CD4-positive, alpha-beta T cell treated with Interleukin-15 for 1 hour (primary cell): ENCODE data around the gene FBXW7.
A peak's percentile ranks its signal among the peaks of the same experiment; 100 is the strongest.
"Not testable (repeated sequence)": the region's sequence is repeated elsewhere in the genome, so short reads cannot be mapped to it uniquely, and the experiment has no call there.

Experiments used
- DNase-seq: peaks from one replicate; pipeline ENCODE4 v3.0.0-alpha.2; 2020

FBXW7 gene, protein sequence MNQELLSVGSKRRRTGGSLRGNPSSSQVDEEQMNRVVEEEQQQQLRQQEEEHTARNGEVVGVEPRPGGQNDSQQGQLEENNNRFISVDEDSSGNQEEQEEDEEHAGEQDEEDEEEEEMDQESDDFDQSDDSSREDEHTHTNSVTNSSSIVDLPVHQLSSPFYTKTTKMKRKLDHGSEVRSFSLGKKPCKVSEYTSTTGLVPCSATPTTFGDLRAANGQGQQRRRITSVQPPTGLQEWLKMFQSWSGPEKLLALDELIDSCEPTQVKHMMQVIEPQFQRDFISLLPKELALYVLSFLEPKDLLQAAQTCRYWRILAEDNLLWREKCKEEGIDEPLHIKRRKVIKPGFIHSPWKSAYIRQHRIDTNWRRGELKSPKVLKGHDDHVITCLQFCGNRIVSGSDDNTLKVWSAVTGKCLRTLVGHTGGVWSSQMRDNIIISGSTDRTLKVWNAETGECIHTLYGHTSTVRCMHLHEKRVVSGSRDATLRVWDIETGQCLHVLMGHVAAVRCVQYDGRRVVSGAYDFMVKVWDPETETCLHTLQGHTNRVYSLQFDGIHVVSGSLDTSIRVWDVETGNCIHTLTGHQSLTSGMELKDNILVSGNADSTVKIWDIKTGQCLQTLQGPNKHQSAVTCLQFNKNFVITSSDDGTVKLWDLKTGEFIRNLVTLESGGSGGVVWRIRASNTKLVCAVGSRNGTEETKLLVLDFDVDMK

DNA sequence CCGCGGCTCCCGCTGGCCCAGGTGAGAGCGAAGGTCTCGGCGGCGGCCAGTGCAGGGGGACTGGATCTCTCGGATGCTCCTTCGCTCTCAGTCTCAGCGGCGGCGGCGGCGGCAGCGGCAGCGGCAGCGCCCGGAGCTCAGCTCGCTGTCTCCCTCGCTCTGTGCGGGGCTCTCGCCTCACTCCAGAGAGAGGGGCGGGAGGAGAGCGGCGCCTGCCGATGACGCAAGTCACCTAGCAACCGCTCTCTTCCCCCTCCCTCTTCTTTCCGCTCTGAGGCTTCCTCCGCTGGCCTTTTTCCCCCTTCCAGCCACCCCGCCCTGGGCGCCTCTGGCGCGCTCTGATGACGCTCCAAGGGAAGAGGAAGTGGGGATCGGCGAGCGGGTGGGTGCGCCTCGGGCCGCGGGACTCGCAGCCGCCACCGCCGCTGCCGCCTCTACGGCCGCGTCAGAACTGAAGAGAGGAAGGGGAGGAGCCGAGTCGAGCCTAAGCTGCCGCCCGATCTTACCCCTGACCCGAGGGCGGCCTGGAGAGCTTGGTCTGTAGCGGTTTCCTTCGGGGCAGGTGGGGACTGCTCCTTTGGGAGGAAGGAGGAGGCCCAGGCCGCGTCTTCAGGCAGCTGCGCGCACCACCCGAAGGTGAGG, at the start of gene FBXW7:
FBXW7 (minus strand) TSS at position 190 of the 642 bp plus-strand sequence. CDS start 124,289 bp downstream, outside the sequence.
- peak; percentile 99 for DNase-seq

DNA sequence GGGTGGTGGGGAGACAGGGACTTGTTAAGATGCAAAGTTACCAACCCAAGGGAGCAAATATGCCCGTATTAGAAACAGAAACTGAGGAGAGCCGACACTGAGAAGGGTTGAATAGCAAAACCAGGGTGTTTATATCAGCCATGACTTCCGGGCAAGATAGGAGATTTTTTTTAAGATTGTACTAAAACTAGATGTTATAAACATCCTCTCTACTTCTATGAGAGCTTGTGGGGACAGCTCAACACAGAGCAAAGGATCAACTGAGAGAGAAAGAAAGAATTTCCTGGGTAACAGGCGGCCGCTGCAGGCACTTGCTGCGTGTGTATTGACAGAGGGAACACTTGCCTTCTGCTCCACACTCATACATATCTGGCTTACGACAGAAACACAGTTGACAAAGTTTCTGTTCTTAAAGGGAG, 49.1 kb upstream of the FBXW7 start:
- DNase-seq, result no peak

DNA sequence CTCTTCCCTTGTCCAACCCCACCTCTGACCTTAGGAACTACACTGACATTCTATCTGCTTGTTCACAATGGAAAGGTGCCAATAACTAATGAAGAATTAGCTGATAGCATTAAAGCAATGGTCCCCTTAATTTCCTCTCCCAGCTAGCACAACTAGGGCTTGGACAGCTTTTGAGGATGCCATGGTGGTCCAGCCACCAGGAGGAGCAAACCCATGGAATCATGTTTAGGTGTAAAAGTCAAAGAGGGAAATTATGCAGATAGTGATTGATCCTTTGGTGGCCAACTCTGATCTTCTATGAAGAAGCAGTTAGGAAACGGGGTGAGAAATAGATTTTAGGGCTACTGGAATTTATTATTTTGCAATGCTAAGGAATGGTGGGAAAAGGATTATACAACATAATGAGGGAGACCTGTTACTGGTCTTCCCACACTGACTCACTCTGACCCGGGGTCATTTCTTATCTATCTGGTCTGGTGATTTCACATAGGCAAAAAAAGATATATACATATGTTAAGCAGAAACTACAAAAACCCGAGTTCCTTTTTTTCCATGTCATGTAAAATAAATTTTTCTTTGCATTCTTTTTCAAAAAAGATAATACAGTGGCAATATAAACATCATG, 45.8 kb upstream of the FBXW7 start:
- DNase-seq, result no peak

DNA sequence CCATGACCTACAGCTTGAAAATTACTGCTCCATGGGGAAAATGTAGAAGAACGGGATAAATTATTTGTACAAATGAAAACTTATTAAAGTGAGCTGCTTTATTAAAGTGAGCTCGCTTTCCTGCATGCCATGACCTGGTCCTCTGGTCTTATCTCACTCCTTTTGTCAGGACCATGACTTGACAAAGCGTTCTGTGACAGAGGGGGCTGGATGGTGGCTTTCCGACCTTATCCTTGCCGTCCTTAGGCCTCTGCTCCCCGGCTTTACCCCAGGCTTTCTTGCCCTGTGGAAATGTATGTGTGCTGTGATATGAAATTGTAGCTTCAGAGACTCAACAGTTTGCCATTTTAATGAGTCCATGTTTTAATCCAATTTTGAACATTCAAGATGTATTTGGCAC, 44.0 kb upstream of the FBXW7 start:
- no peak for DNase-seq

DNA sequence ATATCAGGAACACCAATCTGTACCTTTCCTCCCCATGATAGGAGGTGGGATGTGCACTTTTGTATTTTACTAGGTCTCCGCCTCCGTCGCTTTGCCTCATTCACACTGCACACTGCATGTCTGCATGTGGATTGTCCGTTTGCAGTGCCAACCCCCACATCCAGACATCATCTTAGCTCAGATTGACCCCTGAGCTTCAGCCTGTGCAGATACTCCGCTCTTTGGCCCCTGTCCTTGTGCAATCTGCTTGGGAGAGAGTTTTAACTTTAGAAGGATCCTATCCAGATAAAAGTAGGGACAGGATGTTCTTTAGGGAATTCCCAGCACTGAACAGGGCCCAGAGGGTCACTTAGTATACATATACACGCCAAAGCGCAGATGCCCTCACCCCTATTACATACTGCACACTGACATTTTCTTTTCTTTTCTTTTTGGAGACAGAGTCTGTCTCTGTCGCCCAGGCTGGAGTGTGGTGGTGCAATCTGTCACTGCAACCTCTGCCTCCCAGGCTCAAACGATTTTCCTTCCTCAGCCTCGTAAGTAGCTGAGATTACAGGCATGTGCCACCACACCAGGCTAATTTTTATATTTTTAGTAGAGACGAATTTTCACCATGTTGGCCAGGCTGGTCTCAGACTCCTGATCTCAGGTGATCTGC, 43.3 kb upstream of the FBXW7 start:
- no peak for DNase-seq

DNA sequence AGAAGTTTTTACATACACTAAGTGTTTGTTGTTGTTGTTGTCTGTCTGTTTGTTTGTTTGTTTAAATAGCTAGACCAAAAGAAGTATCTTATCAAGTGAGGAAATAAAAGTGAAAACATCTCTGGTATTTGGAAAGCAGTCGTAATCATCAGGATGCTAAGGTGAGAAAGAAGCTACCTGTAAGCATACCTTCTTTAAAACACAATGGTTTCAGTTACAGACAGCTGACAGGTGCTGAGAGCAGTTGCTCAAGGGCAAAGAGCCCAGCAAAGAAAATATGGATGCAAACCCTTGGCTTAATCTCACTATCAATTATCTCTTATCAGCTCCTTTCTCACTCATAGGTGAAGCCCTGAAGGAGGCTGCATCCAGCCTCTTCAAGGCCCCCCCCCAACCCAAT, 42.8 kb upstream of the FBXW7 start:
- DNase-seq, result no peak

DNA sequence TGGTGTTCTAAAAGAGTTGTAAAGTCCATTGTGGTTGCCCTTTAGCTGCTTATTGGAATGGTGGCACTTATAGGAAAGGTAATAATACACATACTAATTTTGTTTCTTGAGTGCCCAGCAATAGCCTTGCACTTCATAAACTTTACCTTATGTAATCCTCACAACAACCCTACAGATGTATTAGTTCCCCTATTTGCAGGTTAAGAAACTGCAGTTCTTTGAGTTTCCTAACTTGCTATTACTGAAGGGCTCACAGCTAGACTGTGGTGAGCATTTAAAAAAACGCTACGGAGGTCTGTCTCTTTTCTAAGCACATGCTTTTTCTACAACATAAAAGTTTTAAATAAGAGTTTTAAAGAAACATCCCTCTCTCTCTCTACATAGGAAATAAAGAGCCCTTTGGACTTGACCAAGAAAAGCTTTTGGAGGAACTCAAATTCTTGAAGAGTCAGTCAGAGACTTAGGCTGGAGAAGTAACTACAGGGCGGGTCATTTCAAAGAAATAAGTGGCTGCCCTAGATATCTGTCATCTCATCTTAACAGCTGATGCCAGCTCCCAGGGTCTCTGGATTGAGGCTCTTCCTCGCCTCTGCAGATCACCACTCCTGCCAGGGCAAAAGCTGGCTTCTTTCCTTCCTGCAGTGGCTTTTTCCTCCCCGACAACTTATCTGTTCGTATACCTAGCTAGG, 42.0 kb upstream of the FBXW7 start:
- no peak for DNase-seq

DNA sequence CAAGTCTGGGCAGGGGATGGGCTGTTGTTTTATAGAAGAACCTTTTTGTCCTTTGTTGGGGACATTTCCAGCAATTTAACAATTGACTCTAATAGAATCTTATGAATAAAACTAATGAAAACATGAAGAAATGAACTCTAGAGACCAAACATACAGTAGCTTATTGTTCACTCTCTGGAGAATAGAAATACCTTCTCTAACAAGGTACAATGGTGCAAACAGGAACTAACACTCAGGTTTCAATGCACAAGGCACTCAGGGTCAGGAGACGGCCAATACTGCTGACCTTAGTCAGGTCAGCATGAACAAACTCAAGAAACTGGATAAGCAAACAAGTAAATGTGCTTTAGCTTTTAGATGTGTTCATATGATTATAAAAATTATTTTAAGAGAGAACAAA, 39.6 kb upstream of the FBXW7 start:
- DNase-seq, result no peak

DNA sequence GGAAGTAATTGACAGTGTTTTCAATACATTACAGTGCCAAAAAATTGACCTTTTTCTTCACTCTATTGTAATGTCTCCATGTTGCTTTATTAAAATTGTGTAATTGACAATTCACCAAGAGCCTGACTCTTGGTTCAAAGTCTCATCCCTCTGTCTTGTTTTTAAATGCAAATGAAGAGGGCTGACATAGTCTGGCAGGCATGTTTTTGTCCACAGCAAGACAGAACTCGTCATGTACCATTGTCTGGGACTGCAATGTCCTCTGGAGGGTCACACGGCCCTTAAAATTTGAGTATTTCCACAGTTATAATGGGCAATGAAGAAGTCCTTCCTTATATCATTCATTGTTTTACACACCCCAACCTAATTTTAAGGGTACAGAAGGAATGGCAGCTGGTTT, 38.0 kb upstream of the FBXW7 start:
- DNase-seq, result no peak

DNA sequence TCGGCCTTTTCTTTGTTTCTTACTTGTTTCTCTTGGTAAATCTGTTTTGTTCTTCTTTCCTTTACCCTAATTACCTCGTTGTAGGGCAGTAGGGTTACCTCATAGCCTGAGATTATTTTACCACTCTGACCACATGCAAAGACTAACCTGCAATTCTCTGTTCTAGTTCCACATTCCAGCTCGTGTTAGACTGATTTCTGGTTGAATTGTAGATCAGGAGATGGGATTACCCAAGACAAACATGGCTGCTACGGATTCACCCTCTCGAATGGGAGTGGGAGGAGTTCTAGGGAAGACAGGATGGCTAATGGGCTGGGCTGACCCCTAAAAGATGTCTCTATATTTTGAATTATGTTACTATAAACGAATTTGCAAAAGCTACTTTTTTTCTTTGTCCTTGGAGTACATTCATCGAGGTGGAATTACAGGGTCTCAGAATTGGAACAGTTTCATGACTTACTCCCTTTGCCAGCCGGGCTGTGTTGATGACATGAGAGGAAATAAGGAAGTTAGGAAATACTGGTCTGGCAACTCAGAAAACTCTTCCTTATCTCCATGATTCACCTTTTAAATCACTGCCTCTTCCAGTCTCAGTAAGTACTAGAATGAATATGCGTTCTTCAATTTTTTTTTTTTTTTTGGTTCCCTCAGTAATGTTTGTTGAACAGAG, 36.7 kb upstream of the FBXW7 start:
- no peak for DNase-seq

DNA sequence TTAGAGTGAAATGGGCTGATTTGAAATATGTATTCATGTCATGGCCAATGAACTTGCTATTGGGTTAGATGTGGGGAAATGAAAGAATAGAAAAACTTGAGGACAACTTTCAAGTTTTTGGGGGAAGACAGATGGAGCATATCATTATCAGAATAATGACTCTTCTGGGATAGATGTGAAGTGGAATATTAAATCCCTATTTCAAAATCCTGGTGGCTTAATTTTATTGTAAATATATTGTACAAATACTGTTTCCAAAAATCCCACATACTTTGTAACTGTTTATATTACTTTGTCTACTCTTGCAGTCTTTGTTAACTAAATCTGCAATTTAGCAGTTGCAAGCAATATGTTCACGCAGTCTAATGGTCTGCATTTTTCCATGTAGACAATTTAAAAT, 35.9 kb upstream of the FBXW7 start:
- no peak for DNase-seq

DNA sequence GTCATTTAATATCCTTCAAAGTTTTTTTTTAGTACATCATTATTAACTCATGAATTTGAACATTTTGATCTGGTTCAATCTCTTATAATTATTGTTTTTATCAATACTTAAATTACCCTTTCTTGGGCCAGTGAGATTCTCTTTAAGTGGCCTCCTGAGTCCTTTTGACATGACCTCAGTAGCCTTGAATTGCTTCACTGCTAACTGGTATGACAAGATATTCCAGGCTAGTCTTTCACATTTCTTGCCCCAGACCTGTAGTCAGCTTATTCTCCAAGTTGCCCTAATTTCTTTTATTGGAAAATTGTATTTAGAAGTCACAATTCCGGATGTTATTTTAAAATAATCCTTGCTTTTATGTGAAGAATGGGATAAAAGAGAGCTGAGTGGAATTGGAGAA, 35.4 kb upstream of the FBXW7 start:
- DNase-seq, result no peak

DNA sequence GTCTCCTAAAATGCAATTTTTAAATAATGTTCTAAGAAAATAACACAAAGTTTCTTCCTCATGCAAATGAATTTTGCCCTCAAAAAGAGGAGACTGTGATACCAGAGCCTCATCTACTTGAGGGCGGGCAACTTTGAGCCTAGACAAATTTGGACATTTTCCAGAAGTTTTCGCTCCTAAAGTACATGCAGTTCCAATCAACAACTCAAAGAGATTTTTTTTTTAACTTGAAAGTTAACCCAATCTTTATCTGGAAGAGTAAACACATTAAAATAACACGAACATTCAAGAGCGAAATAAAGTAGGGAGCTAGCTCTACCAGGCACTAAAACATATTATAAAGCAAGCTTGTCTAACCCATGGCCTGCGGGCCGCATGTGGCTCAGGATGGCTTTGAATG, 29.4 kb upstream of the FBXW7 start:
- no peak for DNase-seq

DNA sequence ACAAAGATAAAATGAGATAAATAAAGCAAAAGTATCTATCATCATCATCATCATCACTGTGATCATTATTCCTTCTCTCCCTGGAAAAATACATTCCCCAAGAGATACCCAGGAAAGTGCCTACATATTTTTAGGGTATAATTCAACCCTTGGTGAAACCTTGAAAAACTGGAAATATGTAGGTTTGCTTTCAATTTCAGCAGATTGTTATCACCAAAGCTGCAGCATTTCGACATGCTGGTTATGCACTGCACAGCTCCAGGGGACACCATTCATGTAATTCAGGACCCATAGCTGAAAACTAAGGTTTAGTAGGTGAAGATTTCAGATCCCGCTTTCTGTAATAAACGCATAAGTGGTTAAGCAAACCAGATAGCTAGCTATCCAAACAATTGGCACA, 28.4 kb upstream of the FBXW7 start:
- no peak for DNase-seq

DNA sequence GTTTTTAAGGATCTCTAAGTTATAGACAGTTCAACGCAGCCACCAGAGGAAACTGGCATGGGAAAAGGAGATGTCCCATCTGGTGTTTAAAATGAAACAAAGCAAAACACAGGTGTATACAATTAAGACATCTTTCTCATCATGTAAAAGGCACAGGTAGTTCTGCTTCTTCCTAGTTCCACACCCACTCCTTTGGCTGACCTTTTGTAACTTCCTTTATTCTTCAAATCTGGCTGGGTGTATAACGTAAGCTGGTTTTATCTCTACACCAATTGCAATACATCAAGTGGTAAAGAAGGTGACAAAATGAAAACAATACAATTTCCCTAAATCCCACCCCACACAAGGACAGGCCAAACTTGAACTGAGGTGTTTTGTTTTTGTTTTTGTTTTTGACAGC, 27.3 kb upstream of the FBXW7 start:
- no peak for DNase-seq

DNA sequence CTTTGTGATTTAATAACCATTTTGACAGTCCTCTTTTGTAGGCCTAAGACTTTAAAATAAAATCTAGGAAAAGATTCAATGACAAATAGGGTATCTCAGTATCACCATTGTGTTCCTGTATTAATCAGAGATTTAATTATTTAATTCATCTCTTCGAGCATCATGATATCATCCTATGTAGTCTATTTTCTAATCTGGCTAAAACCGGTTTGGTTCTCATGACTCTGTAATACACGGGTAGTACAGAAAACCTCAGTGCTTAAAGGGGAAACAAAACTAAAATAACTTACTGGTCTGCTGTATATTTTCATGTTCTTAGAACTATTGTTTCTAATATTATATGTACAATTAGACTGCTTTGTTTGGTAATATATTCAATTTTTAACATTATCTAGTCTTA, 23.7 kb upstream of the FBXW7 start:
- no peak for DNase-seq

DNA sequence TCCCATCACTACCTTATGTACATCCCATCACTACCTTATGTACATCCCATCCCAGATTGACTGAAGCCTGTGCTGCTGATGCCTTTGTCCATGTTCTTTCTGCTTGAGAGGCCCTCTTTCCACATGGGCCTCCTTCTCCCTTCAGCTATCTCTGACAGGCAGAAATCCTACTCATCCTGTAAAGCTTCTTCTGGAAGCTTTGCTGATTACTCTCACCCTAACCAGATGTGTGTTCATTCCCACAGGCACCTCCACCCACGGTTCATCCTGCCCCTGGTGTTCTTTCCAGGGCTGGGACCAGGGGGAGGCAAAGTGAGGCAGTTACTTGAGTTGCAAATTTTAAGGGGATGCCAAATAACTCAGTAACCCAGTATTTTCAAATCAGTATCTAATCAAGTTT, 22.5 kb upstream of the FBXW7 start:
- DNase-seq, result no peak

DNA sequence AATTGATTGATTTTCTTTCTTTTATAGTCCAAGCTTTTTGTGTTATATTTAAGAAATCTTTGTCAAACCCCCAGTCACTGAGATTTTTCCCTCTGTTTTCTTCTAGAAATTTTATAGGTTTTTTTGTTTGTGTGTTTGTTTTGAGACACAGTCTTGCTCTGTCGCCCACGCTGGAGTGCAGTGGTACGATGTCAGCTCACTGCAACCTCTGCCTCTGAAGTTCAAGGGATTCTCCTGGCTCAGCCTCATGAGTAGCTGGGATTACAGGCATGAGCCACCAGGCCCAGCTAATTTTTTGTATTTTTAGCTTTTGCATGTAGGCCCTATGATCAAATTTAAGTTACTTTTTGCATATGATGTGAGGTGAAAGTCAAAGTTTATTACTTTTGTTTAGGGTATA, 20.9 kb upstream of the FBXW7 start:
- no peak for DNase-seq

DNA sequence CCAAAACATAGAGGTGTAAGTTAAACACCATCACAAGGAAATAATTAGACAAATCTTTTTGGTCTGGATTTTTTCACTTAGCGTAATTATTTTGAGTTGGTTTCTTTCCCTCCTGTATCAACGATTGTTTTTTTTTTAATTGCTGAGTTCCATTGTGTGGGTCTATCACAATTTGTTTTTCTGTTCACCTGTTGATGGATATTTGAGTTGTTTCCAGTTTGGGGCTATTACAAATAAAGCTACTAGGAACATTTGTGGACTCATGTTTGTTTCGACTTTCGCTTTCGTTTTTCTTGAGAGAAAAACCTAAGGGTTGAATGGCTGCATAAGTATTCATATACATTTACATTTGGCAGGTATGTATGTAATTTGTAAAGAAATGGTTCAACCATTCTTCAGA, 20.4 kb upstream of the FBXW7 start:
- no peak for DNase-seq

DNA sequence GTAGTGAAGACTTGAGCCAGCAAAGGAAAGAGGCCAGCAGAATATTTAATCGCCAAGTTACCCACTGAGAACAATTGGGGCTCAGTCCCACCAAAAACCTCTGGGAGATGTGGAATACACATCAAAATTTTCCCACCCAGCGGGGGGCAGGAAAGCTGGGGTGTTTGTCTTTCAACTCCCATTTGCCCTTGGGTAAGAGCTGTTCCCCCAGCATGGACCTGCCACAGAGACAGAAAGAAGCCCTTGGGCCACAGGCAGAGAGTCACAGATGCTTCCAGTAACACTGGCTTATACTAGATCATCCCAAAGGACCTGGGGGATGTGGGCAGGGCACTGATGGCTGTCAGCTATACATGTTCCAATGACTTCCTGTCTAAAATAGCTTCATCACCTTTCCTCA, 18.9 kb upstream of the FBXW7 start:
- no peak for DNase-seq

DNA sequence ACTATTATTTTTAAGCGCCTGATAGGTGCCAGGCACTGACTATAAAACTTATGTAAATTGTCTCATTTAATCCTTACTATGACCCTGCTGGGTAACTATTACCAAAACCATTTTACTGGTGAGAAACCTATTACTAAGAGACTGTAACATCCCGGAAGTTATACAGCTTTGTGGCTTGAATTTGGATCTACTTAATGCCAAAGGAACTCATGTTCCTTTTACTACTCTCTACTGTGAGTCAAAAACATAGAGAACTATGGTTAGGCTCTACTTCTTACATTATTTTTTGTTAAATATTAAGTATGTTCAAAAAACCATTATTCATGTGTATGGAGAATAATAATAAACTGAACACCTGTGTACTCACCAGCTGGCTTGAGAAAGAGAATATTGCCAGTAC, 14.8 kb upstream of the FBXW7 start:
- DNase-seq, result not testable (repeated sequence)

DNA sequence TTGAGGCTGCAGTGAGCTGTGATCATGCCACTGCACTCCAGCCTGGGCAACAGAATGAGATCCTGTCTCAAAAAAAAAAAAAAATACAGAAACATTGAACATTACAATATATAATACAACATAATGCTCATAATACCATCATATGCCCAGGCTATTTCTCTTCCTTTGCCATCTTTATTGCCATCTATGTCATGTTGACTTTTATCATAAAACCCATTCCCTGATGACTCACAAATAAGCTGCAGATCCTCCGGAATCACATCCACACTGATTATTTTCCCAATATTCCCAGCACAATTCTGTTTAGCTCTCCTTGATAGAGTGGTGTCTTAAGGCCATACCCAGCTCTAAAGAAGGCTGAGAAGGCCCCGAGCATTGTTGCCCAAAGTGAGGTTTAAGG, 9.2 kb upstream of the FBXW7 start:
- no peak for DNase-seq
